Activated naive CD4-positive, alpha-beta T cell treated with anti-CD3 and anti-CD28 coated beads, Interleukin-2, amount 50 U/mL, for 24 hours (primary cell): ENCODE results near the gene NOA1.
A peak's percentile ranks its signal among the peaks of the same experiment; 100 is the strongest.
"Not testable (repeated sequence)": the region's sequence is repeated elsewhere in the genome, so short reads cannot be mapped to it uniquely, and the experiment has no call there.

Source experiments
- H3K27ac Mint-ChIP-seq: one replicate; pipeline ENCODE4 v1.8.0; 2021; ENCODE audit warnings: mild to moderate bottlenecking, mixed read lengths
- H3K27me3 Mint-ChIP-seq: one replicate; pipeline ENCODE4 v1.8.0; 2021; ENCODE audit warnings: mixed read lengths
- H3K36me3 Mint-ChIP-seq: one replicate; pipeline ENCODE4 v1.8.0; 2021; ENCODE audit warnings: mixed read lengths
- H3K4me1 Mint-ChIP-seq: one replicate; pipeline ENCODE4 v1.8.0; 2021; ENCODE audit warnings: mixed read lengths
- H3K4me3 Mint-ChIP-seq: one replicate; pipeline ENCODE4 v1.8.0; 2021; ENCODE audit warnings: mild to moderate bottlenecking, mixed read lengths
- H3K9me3 Mint-ChIP-seq: one replicate; pipeline ENCODE4 v1.8.0; 2021; ENCODE audit warnings: mixed read lengths

The NOA1 gene

DNA sequence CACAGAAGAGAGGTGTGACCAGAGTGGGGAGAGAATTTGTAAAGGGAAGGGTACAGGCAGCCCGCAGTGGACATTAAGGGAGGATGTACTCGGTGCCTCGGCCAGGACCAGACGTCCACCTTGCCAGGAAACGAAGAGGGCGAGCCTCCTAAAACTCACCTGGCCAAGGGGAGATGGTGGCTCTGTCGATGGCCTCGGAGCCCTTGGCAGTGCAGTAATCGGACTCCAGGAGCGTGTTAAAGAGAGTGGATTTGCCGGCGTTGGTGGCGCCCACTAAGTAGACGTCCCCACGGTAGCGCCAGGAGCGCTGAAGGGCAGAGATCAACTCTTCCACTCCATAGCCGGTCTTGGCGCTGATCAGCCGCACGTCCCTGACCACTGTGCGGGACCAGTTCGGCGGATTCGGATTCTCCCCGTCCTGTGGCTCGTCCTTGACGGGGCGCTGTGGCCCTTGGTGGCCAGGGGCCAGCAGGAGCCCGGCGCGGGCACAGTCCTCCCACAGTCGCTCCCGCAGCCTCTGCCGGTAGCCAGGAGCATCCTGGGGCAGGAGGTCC is 1.0 kb downstream of the NOA1 start:
- peak overlapping the region; percentile 84 for H3K27ac Mint-ChIP-seq
- peak overlapping the region; percentile 100 for H3K4me3 Mint-ChIP-seq
- peaks cover 24% of the 10 kb centered on the region for H3K36me3 Mint-ChIP-seq
- H3K4me1 Mint-ChIP-seq = peaks cover 48% of the 10 kb centered on the region
- H3K27me3 Mint-ChIP-seq = no peaks in the 10 kb centered on the region
- peaks cover 5% of the 10 kb centered on the region for H3K9me3 Mint-ChIP-seq

DNA sequence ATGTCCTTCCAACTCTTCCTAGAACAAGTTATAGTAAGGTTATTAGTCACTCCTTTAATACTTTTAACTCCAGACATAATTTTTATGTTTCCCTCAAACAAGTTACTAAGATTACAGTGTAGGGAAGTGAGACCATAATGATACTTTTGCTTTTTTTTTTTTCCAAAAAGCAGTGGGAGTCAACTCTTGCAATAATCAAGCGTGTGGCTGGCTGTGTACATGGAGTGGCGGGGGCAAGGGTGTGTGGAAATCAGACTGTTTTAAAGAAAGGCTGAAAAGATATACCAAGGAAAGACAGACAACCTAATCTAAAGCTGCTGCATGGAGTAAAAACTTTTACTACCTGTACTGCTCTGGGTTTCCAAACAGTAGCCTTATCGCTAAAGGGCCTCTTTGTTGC is 4.1 kb downstream of the NOA1 start:
- Mint-ChIP-seq H3K27ac (peak overlapping the region; percentile 8), H3K27me3 (no peaks in the 10 kb centered on the region), H3K9me3 (peaks cover 5% of the 10 kb centered on the region), H3K4me1 (peaks cover 40% of the 10 kb centered on the region), H3K36me3 (peaks cover 26% of the 10 kb centered on the region), H3K4me3 (peak overlapping the region; percentile 15)

DNA sequence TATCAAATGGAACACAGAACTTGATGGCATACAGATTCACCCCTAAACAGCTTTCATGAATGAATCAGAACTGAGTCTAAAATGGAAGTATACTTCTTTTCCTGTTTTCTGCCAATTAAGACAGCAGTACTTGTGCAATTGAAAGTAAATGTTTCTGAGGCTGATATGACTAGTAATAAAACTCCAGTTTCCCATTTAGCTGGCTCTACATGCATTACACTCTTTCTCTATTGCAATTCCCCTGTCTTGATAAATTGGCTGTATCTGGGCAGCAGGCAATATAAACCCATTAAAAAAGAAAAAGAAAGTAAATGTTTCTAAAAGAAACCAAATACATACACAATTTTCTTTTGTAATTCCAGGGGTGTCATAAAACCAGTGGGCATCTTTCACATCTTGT is 4.6 kb downstream of the NOA1 start:
- Mint-ChIP-seq H3K27ac (peak overlapping the region; percentile 71), H3K4me3 (peak overlapping the region; percentile 15), H3K27me3 (no peaks in the 10 kb centered on the region), H3K9me3 (peaks cover 5% of the 10 kb centered on the region), H3K4me1 (peaks cover 40% of the 10 kb centered on the region), H3K36me3 (peaks cover 26% of the 10 kb centered on the region)

DNA sequence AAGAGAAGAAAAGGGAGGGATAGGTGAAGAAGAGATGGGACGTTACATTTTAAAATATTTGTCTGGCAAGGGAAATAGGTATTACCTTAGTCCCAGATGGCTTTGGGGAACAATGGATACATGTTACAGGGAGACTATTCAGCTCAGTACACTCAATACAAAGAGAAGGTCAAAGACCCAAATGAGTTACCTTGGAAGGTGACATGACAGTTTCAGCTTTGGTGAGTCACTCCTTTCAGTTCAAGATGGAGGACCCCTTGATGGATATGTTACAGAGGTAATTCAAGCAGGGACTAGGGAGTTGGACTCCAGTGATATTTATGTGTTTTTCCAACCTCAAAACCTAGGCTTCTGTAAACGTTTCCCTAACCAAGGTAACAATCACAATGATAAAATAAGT is 5.0 kb downstream of the NOA1 start:
- Mint-ChIP-seq H3K27ac (peak overlapping the region; percentile 71), H3K36me3 (peaks cover 26% of the 10 kb centered on the region), H3K4me3 (peak overlapping the region; percentile 41), H3K27me3 (no peaks in the 10 kb centered on the region), H3K4me1 (peaks cover 40% of the 10 kb centered on the region), H3K9me3 (peaks cover 5% of the 10 kb centered on the region)

- Mint-ChIP-seq H3K4me3 (no peak overlapping the region), H3K27ac (peak overlapping the region; percentile 37), H3K4me1 (peaks cover 38% of the 10 kb centered on the region), H3K36me3 (peaks cover 29% of the 10 kb centered on the region), H3K27me3 (no peaks in the 10 kb centered on the region), H3K9me3 (peaks cover 5% of the 10 kb centered on the region)
These were observed 6.0 kb downstream of the NOA1 start for GRCh38 chr4:56971383-56971782.

DNA sequence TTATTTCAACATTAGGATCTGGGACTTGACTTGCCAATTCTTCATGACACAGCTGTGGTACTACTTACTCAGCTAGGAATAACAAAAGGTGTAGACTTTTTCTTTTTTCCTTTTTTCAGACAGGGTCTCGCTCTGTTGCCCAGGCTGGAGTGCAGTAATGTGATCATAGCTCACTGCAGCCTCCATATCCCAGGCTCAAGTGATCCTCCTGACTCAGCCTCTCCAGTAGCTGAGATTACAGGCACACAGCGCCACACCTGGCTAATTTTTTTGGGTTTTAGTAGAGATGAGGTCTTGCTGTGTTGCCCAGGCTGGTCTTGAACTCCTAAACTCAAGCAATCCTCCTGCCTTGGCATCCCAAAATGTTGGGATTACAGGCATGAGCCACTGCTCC is 16.3 kb downstream of the NOA1 start:
- Mint-ChIP-seq H3K36me3 (peaks cover 8% of the 10 kb centered on the region), H3K27me3 (no peaks in the 10 kb centered on the region), H3K4me3 (no peak overlapping the region), H3K27ac (no peak overlapping the region), H3K9me3 (no peaks in the 10 kb centered on the region), H3K4me1 (no peaks in the 10 kb centered on the region)

GRCh38 chr4:56959100-56959499 is 18.3 kb downstream of the NOA1 start:
- Mint-ChIP-seq H3K27ac (no peak overlapping the region), H3K27me3 (no peaks in the 10 kb centered on the region), H3K36me3 (peaks cover 8% of the 10 kb centered on the region), H3K4me3 (no peak overlapping the region), H3K9me3 (no peaks in the 10 kb centered on the region), H3K4me1 (no peaks in the 10 kb centered on the region)

DNA sequence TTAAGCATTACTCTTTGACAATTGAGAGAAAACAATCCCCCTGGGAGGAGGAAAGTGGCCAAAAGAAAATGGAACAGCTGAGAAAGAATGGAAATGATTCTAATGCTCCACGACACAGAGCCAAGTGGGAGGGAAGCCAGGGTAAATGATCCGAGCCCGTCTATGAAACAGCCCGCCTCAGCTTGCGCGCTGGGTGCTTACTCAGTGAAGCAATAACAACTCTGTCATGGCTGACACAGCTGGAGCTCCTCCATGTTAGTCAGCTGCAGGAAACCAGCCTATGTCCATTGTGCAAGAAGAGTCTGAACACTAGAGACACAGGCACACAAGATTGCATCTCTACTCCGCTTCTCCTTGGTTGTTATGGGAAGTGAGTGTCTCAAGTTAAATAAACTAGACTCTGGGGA is 19.3 kb downstream of the NOA1 start:
- Mint-ChIP-seq H3K4me1 (no peaks in the 10 kb centered on the region), H3K27me3 (no peaks in the 10 kb centered on the region), H3K36me3 (peaks cover 6% of the 10 kb centered on the region), H3K9me3 (no peaks in the 10 kb centered on the region), H3K4me3 (no peak overlapping the region), H3K27ac (no peak overlapping the region)

- H3K4me3 Mint-ChIP-seq = no peak overlapping the region
- no peaks in the 10 kb centered on the region for H3K27me3 Mint-ChIP-seq
- no peak overlapping the region for H3K27ac Mint-ChIP-seq
- H3K36me3 Mint-ChIP-seq = no peaks in the 10 kb centered on the region
- no peaks in the 10 kb centered on the region for H3K4me1 Mint-ChIP-seq
- H3K9me3 Mint-ChIP-seq = no peaks in the 10 kb centered on the region
These were observed 23.5 kb downstream of the NOA1 start for GRCh38 chr4:56953680-56954520.

GRCh38 chr4:56941403-56941802 is 36.0 kb downstream of the NOA1 start:
- H3K36me3 Mint-ChIP-seq = peaks cover 9% of the 10 kb centered on the region
- H3K9me3 Mint-ChIP-seq = no peaks in the 10 kb centered on the region
- peaks cover 7% of the 10 kb centered on the region for H3K4me1 Mint-ChIP-seq
- no peaks in the 10 kb centered on the region for H3K27me3 Mint-ChIP-seq
- H3K4me3 Mint-ChIP-seq = no peak overlapping the region
- H3K27ac Mint-ChIP-seq = no peak overlapping the region

GRCh38 chr4:56940971-56941370 is 36.4 kb downstream of the NOA1 start:
- Mint-ChIP-seq H3K4me1 (peaks cover 7% of the 10 kb centered on the region), H3K4me3 (no peak overlapping the region), H3K36me3 (peaks cover 9% of the 10 kb centered on the region), H3K9me3 (no peaks in the 10 kb centered on the region), H3K27me3 (no peaks in the 10 kb centered on the region), H3K27ac (no peak overlapping the region)

GRCh38 chr4:56940403-56940802 is 37.0 kb downstream of the NOA1 start:
- H3K27ac Mint-ChIP-seq = no peak overlapping the region
- peaks cover 9% of the 10 kb centered on the region for H3K36me3 Mint-ChIP-seq
- H3K4me1 Mint-ChIP-seq = peaks cover 7% of the 10 kb centered on the region
- no peaks in the 10 kb centered on the region for H3K27me3 Mint-ChIP-seq
- no peaks in the 10 kb centered on the region for H3K9me3 Mint-ChIP-seq
- no peak overlapping the region for H3K4me3 Mint-ChIP-seq

- H3K27me3 Mint-ChIP-seq, H3K36me3 Mint-ChIP-seq, H3K4me1 Mint-ChIP-seq, H3K9me3 Mint-ChIP-seq, H3K4me3 Mint-ChIP-seq, H3K27ac Mint-ChIP-seq: not testable (repeated sequence)
These were observed 37.6 kb downstream of the NOA1 start for GRCh38 chr4:56939826-56940225.

DNA sequence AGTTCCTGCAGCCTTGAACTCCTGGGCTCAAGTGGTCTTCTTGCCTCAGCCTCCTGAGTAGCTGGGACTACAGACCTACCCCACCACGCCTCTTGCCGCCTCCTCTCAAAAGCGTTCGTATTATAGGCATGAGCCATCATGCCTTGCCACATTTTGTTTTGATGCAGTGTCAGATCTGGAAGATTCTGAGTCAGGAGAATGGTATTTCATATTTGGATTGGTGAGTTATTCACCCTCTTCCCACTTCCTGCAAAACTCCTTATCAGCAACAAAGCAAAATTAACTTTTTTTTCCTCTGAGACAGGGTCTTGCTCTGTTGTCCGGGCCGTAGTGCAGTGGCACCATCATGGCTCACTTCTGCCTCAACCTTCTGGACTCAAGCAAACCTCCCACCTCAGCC is 40.1 kb downstream of the NOA1 start:
- H3K27ac Mint-ChIP-seq = no peak overlapping the region
- H3K9me3 Mint-ChIP-seq = no peaks in the 10 kb centered on the region
- no peaks in the 10 kb centered on the region for H3K27me3 Mint-ChIP-seq
- H3K36me3 Mint-ChIP-seq = peaks cover 11% of the 10 kb centered on the region
- no peak overlapping the region for H3K4me3 Mint-ChIP-seq
- peaks cover 25% of the 10 kb centered on the region for H3K4me1 Mint-ChIP-seq

GRCh38 chr4:56931924-56932323 is 45.5 kb downstream of the NOA1 start:
- H3K4me1 Mint-ChIP-seq = peaks cover 45% of the 10 kb centered on the region
- H3K36me3 Mint-ChIP-seq = peaks cover 20% of the 10 kb centered on the region
- H3K27ac Mint-ChIP-seq = peak overlapping the region; percentile 17
- H3K4me3 Mint-ChIP-seq = no peak overlapping the region
- no peaks in the 10 kb centered on the region for H3K9me3 Mint-ChIP-seq
- H3K27me3 Mint-ChIP-seq = no peaks in the 10 kb centered on the region

- Mint-ChIP-seq H3K4me3 (no peak overlapping the region), H3K36me3 (peaks cover 22% of the 10 kb centered on the region), H3K9me3 (no peaks in the 10 kb centered on the region), H3K27me3 (no peaks in the 10 kb centered on the region), H3K27ac (no peak overlapping the region), H3K4me1 (peaks cover 45% of the 10 kb centered on the region)
These were observed 46.8 kb downstream of the NOA1 start for GRCh38 chr4:56930638-56931037.
